ENCODE data around the gene LRP3. TPM values are rescaled to one million over a fixed set of nuclear protein-coding genes. Genes with fewer than 3 reads are reported as not detected.

The LRP3 gene
- total RNA-seq, 2 donors from 2014 or later = not detected

- no peak for ATAC-seq (replicated peaks)
- Mint-ChIP-seq H3K27ac (no peak overlapping the region), H3K9me3 (no peaks in the 10 kb centered on the region), H3K27me3 (no peaks in the 10 kb centered on the region), H3K36me3 (ENCODE audit: low read depth) (no peaks in the 10 kb centered on the region), H3K4me1 (no peaks in the 10 kb centered on the region), H3K4me3 (no peak overlapping the region)
Measured at GRCh38 chr19:33252418-33252962, 58.4 kb downstream of the LRP3 start.

- Mint-ChIP-seq H3K36me3 (ENCODE audit: low read depth) (no peaks in the 10 kb centered on the region), H3K4me3 (no peak overlapping the region), H3K9me3 (peaks cover under 1% of the 10 kb centered on the region), H3K4me1 (no peaks in the 10 kb centered on the region), H3K27me3 (no peaks in the 10 kb centered on the region), H3K27ac (no peak overlapping the region)
- no peak for ATAC-seq (replicated peaks)
Measured at GRCh38 chr19:33252971-33253370, 58.8 kb downstream of the LRP3 start.

- H3K27me3 Mint-ChIP-seq = peaks cover under 1% of the 10 kb centered on the region
- H3K27ac Mint-ChIP-seq = no peak overlapping the region
- no peaks in the 10 kb centered on the region for H3K36me3 Mint-ChIP-seq (ENCODE audit: low read depth)
- no peak for ATAC-seq (replicated peaks)
- no peak overlapping the region for H3K4me3 Mint-ChIP-seq
- H3K4me1 Mint-ChIP-seq = no peaks in the 10 kb centered on the region
- H3K9me3 Mint-ChIP-seq = peaks cover 6% of the 10 kb centered on the region
Measured at GRCh38 chr19:33254245-33254824, 60.2 kb downstream of the LRP3 start.

GRCh38 chr19:33255781-33256180, 61.7 kb downstream of the LRP3 start:
- H3K27me3 Mint-ChIP-seq = peaks cover 3% of the 10 kb centered on the region
- H3K9me3 Mint-ChIP-seq = peaks cover 6% of the 10 kb centered on the region
- no peak for ATAC-seq (replicated peaks)
- no peak overlapping the region for H3K27ac Mint-ChIP-seq
- H3K4me1 Mint-ChIP-seq = no peaks in the 10 kb centered on the region
- no peaks in the 10 kb centered on the region for H3K36me3 Mint-ChIP-seq (ENCODE audit: low read depth)
- no peak overlapping the region for H3K4me3 Mint-ChIP-seq

GRCh38 chr19:33256261-33256660, 62.1 kb downstream of the LRP3 start:
- no peak overlapping the region for H3K27ac Mint-ChIP-seq
- H3K4me3 Mint-ChIP-seq = no peak overlapping the region
- H3K9me3 Mint-ChIP-seq = peaks cover 6% of the 10 kb centered on the region
- ATAC-seq (replicated peaks) = no peak
- H3K4me1 Mint-ChIP-seq = no peaks in the 10 kb centered on the region
- peaks cover 3% of the 10 kb centered on the region for H3K27me3 Mint-ChIP-seq
- no peaks in the 10 kb centered on the region for H3K36me3 Mint-ChIP-seq (ENCODE audit: low read depth)

GRCh38 chr19:33257828-33258227, 63.7 kb downstream of the LRP3 start:
- H3K36me3 Mint-ChIP-seq (ENCODE audit: low read depth) = no peaks in the 10 kb centered on the region
- H3K9me3 Mint-ChIP-seq = peaks cover 6% of the 10 kb centered on the region
- H3K4me3 Mint-ChIP-seq = no peak overlapping the region
- no peaks in the 10 kb centered on the region for H3K4me1 Mint-ChIP-seq
- peaks cover 6% of the 10 kb centered on the region for H3K27me3 Mint-ChIP-seq
- no peak for ATAC-seq (replicated peaks)
- no peak overlapping the region for H3K27ac Mint-ChIP-seq

Other genes with a start within 250 kb of the LRP3 start
- 10 to 100 TPM; 16.6 to 21.4 TPM for gene CEP89, start 222.4 kb upstream of the LRP3 start, total RNA-seq
- gene FAAP24, start 222.1 kb upstream of the LRP3 start, total RNA-seq = 1 to 10 TPM; 8.2 to 9.6 TPM
- 1 to 10 TPM; 2.3 TPM for gene RHPN2, start 129.4 kb upstream of the LRP3 start, total RNA-seq
- gene GPATCH1, start 113.1 kb upstream of the LRP3 start, total RNA-seq = 10 to 100 TPM; 10.4 to 10.7 TPM
- gene WDR88, start 62.2 kb upstream of the LRP3 start, total RNA-seq = under 1 TPM in 1 of 2 donors, not detected in 1; 0.58 TPM
- gene SLC7A10, start 31.5 kb downstream of the LRP3 start, total RNA-seq = not detected
- under 1 TPM; 0.21 to 0.26 TPM for gene CEBPA, start 108.2 kb downstream of the LRP3 start, total RNA-seq
- 10 to 100 TPM; 15.0 to 23.6 TPM for gene CEBPG, start 179.4 kb downstream of the LRP3 start, total RNA-seq

Data from activated T-helper 17 cell treated with anti-CD3 and anti-CD28 coated beads, Interleukin-2, amount 50 U/mL, for 72 hours (primary cell).